Upper lobe of left lung (tissue), 4 donors: Measurements from ENCODE around the gene TTC7B.

ENCODE experiments used
- CTCF ChIP-seq, 6 experiments: fragments of 450-650 bp in 4 of 6; fragments of 200-600 bp in 2 of 6; sonication (generic) in 2 of 6; IDR thresholded peaks; one replicate each; pipeline ENCODE4 v1.5.1; 2016 to 2019; ENCODE audit warnings: antibody characterized with exemption in 6 of 6
- POLR2A ChIP-seq, 4 donors: fragments of 450-650 bp; IDR thresholded peaks; one replicate each; pipeline ENCODE4 v1.5.1; 2016 to 2017; ENCODE audit warnings: antibody characterized with exemption in 4 of 4, mild to moderate bottlenecking in 2 of 4
- POLR2AphosphoS5 ChIP-seq, 2 donors: sonication (generic); formaldehyde crosslinking; IDR thresholded peaks; one replicate each; pipeline ENCODE4 v1.5.1; 2017; ENCODE audit warnings: antibody characterized with exemption in 2 of 2

- TF ChIP-seq CTCF (IDR thresholded peaks at IDR 0.05), result no peak
- TF ChIP-seq POLR2AphosphoS5 (IDR thresholded peaks at IDR 0.05), result no peak
- TF ChIP-seq POLR2A (IDR thresholded peaks at IDR 0.05), result no peak
These were observed 268.3 kb downstream of the TTC7B start for GRCh38 chr14:90547968-90548367.
